HEK293 (cell line): ENCODE data around the gene FTO.

Experiments
- CTCF ChIA-PET: fragments of 350-600 bp; formaldehyde crosslinking; extraction: SDS; loops from one replicate; lab custom pipeline; 2021; ENCODE audit warnings: antibody characterized with exemption; lab: Yijun Ruan, JAX
- POLR2A ChIA-PET: fragments of 300-600 bp; formaldehyde crosslinking; extraction: SDS; loops from one replicate; lab custom pipeline; 2020; ENCODE audit warnings: antibody characterized with exemption, inconsistent platforms; lab: Yijun Ruan, JAX
- H3K27ac ChIP-seq: fragments of 200-500 bp; sonication (Bioruptor generic); 2 replicates; pipeline ENCODE4 v1.5.1; 2014; ENCODE audit warnings: low read depth, low read length, control low read depth, inconsistent platforms; ENCODE audit errors: extremely low read depth
- H3K36me3 ChIP-seq, 2 experiments: fragments of 200-500 bp in 1 of 2; sonication (Bioruptor generic) in 1 of 2; 1 replicate in 1 of 2; 2 replicates in 1 of 2; pipeline ENCODE4 v1.5.1; 2014 to 2017; ENCODE audit warnings: inconsistent platforms in 2 of 2, low read length in 2 of 2; ENCODE audit not compliant: control insufficient read depth in 2 of 2, insufficient read depth in 1 of 2
- H3K4me1 ChIP-seq: fragments of 200-500 bp; sonication (Bioruptor generic); 2 replicates; pipeline ENCODE4 v1.5.1; 2014; ENCODE audit warnings: mild to moderate bottlenecking, low read length, inconsistent platforms; ENCODE audit not compliant: control insufficient read depth, insufficient read depth
- H3K4me3 ChIP-seq: 2 replicates; pipeline ENCODE4 v1.5.1; 2011; ENCODE audit warnings: low read depth, mild to moderate bottlenecking, control low read depth, low read length, moderate library complexity
- H3K9me3 ChIP-seq: fragments of 200-500 bp; sonication (Bioruptor generic); 2 replicates; pipeline ENCODE4 v1.5.1; 2014; ENCODE audit warnings: low read depth, low read length, inconsistent platforms; ENCODE audit not compliant: control insufficient read depth, insufficient read depth
- EGR2 ChIP-seq: fragments of 450-650 bp; formaldehyde crosslinking; IDR thresholded peaks from 2 replicates; pipeline ENCODE4 v1.5.1; 2016; ENCODE audit warnings: low read depth, missing biosample characterization, missing genetic modification characterization
- FEZF1 ChIP-seq: fragments of 450-650 bp; formaldehyde crosslinking; IDR thresholded peaks from 2 replicates; pipeline ENCODE4 v1.5.1; 2016; ENCODE audit warnings: missing biosample characterization, missing genetic modification characterization
- OVOL3 ChIP-seq: fragments of 450-650 bp; formaldehyde crosslinking; IDR thresholded peaks from 2 replicates; pipeline ENCODE4 v1.5.1; 2016; ENCODE audit warnings: missing biosample characterization, missing genetic modification characterization
- WT1 ChIP-seq: fragments of 450-650 bp; formaldehyde crosslinking; IDR thresholded peaks from 2 replicates; pipeline ENCODE4 v1.5.1; 2016; ENCODE audit warnings: missing biosample characterization, missing genetic modification characterization
- ZBTB1 ChIP-seq: fragments of 450-650 bp; formaldehyde crosslinking; IDR thresholded peaks from 2 replicates; pipeline ENCODE4 v1.5.1; 2016; ENCODE audit warnings: missing biosample characterization, missing genetic modification characterization
- ZFP37 ChIP-seq: fragments of 450-650 bp; formaldehyde crosslinking; IDR thresholded peaks from 2 replicates; pipeline ENCODE4 v1.5.1; 2016; ENCODE audit warnings: missing biosample characterization, missing genetic modification characterization
- ZFP41 ChIP-seq: fragments of 450-650 bp; formaldehyde crosslinking; IDR thresholded peaks from 2 replicates; pipeline ENCODE4 v1.5.1; 2016; ENCODE audit warnings: missing biosample characterization, missing genetic modification characterization, borderline replicate concordance
- ZNF155 ChIP-seq: fragments of 450-650 bp; formaldehyde crosslinking; IDR thresholded peaks from 2 replicates; pipeline ENCODE4 v1.5.1; 2016; ENCODE audit warnings: missing biosample characterization, missing genetic modification characterization
- ZNF157 ChIP-seq: fragments of 450-650 bp; formaldehyde crosslinking; IDR thresholded peaks from 2 replicates; pipeline ENCODE4 v1.5.1; 2016; ENCODE audit warnings: missing biosample characterization, missing genetic modification characterization
- ZNF24 ChIP-seq: fragments of 450-650 bp; formaldehyde crosslinking; IDR thresholded peaks from 2 replicates; pipeline ENCODE4 v1.5.1; 2016; ENCODE audit warnings: missing biosample characterization, missing genetic modification characterization
- ZNF274 ChIP-seq, 2 experiments: fragments of 200-500 bp in 1 of 2; fragments of 450-650 bp in 1 of 2; sonication (Bioruptor generic) in 1 of 2; formaldehyde crosslinking in 1 of 2; IDR thresholded peaks; 2 replicates each; pipeline versions ENCODE4 v1.5.1 to v1.6.1; 2014 to 2016; ENCODE audit warnings: borderline replicate concordance in 1 of 2, inconsistent platforms in 1 of 2, low read length in 1 of 2, missing biosample characterization in 1 of 2, missing genetic modification characterization in 1 of 2
- ZNF335 ChIP-seq: fragments of 450-650 bp; formaldehyde crosslinking; conservative IDR thresholded peaks from 2 replicates; pipeline ENCODE4 v1.5.1; 2016; ENCODE audit warnings: missing biosample characterization, missing genetic modification characterization
- ZNF366 ChIP-seq: fragments of 450-650 bp; formaldehyde crosslinking; conservative IDR thresholded peaks from 2 replicates; pipeline ENCODE4 v1.5.1; 2016; ENCODE audit warnings: missing biosample characterization, missing genetic modification characterization
- ZNF571 ChIP-seq: fragments of 450-650 bp; formaldehyde crosslinking; IDR thresholded peaks from 2 replicates; pipeline ENCODE4 v1.5.0; 2017; ENCODE audit warnings: missing biosample characterization, missing genetic modification characterization
- ZNF623 ChIP-seq: fragments of 450-650 bp; formaldehyde crosslinking; IDR thresholded peaks from 2 replicates; pipeline ENCODE4 v1.5.1; 2016; ENCODE audit warnings: missing biosample characterization, missing genetic modification characterization
- ZNF670 ChIP-seq: fragments of 450-650 bp; formaldehyde crosslinking; IDR thresholded peaks from 2 replicates; pipeline ENCODE4 v1.5.1; 2016; ENCODE audit warnings: missing biosample characterization, missing genetic modification characterization, low read depth
- ZNF791 ChIP-seq: fragments of 450-650 bp; formaldehyde crosslinking; IDR thresholded peaks from 2 replicates; pipeline ENCODE4 v1.5.1; 2016; ENCODE audit warnings: missing biosample characterization, missing genetic modification characterization
- ZSCAN23 ChIP-seq: fragments of 450-650 bp; formaldehyde crosslinking; IDR thresholded peaks from 2 replicates; pipeline ENCODE4 v1.5.1; 2016; ENCODE audit warnings: missing biosample characterization, missing genetic modification characterization
- TF ChIP-seq, protein P1 (sequence below): sonication (generic); formaldehyde crosslinking; IDR thresholded peaks from 2 replicates; pipeline ENCODE4 v1.8.1; 2022; ENCODE audit warnings: mild to moderate bottlenecking, moderate library complexity, missing genetic modification reagents
- TF ChIP-seq, protein P2 (sequence below): fragments of 450-650 bp; formaldehyde crosslinking; IDR thresholded peaks from 2 replicates; pipeline ENCODE4 v1.5.1; 2016; ENCODE audit warnings: missing biosample characterization, missing genetic modification characterization
- TF ChIP-seq, protein P3 (sequence below): fragments of 450-650 bp; formaldehyde crosslinking; IDR thresholded peaks from 2 replicates; pipeline ENCODE4 v1.5.1; 2017; ENCODE audit warnings: missing biosample characterization, missing genetic modification characterization
- TF ChIP-seq, protein P4 (sequence below): fragments of 450-650 bp; formaldehyde crosslinking; IDR thresholded peaks from 2 replicates; pipeline ENCODE4; 2016; ENCODE audit warnings: missing biosample characterization, missing genetic modification characterization
- TF ChIP-seq, protein P5 (sequence below): fragments of 450-650 bp; formaldehyde crosslinking; IDR thresholded peaks from 2 replicates; pipeline ENCODE4 v1.5.1; 2016; ENCODE audit warnings: missing biosample characterization, missing genetic modification characterization

FTO gene

DNA sequence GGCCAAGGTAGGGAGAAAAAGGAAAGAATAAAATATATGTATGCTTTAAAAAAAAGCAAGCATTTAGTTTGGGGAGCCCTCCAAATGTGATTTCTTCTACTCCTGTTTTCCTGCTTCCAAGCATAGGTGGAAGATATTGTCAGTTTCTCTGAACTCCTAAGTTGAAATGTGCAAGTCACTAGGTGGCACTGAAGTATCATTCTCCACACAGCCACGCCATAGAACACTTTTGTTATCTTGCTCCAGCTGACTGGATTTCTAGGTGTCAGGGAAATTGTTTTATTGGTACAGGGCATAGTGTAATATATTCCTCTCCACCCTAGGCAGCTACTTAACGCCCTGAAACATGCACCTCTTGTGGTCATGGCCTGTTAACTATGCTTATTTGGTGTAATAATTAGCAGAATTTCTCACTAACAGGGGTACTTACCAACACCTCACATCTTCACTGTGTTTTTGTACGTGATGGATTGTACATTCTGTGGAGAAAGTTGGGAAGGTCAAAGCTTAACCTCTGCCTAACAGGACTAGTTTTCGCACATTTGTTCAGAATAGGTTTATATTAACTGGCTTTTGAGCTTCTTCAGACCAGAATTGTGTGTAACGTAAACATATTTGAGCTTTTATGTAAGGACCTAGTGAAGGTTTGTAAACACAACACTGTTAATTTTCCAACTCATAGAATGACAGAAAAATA lies 69.3 kb downstream of the FTO start (continued):
- TF ChIP-seq ZNF791 (tag by site-specific recombination) = no peak
- no peak for TF ChIP-seq EGR2 (tag by site-specific recombination)
- TF ChIP-seq ZNF274 (IDR thresholded peaks at IDR 0.05; ENCODE audit: low read length) = no peak
- no peak for TF ChIP-seq ZNF274 (tag by site-specific recombination; IDR thresholded peaks at IDR 0.05; ENCODE audit: borderline replicate concordance)
- TF ChIP-seq FEZF1 = peak; percentile 73
- TF ChIP-seq, protein P1, sequence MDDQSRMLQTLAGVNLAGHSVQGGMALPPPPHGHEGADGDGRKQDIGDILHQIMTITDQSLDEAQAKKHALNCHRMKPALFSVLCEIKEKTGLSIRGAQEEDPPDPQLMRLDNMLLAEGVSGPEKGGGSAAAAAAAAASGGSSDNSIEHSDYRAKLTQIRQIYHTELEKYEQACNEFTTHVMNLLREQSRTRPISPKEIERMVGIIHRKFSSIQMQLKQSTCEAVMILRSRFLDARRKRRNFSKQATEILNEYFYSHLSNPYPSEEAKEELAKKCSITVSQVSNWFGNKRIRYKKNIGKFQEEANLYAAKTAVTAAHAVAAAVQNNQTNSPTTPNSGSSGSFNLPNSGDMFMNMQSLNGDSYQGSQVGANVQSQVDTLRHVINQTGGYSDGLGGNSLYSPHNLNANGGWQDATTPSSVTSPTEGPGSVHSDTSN (CRISPR knock-in tag) = no peak
- TF ChIP-seq ZNF571 (tag by site-specific recombination) = no peak
- no peak for TF ChIP-seq ZNF670 (tag by site-specific recombination)
- TF ChIP-seq ZNF157 (tag by site-specific recombination) = no peak
- no peak for TF ChIP-seq ZFP41 (tag by site-specific recombination)
- TF ChIP-seq WT1 = peak; percentile 50; the same call in 1 of the 2 replicates
- TF ChIP-seq ZNF155 = no peak
- TF ChIP-seq ZNF24 (tag by site-specific recombination) = peak; percentile 64; the same call in 1 of the 2 replicates
- TF ChIP-seq ZSCAN23 (tag by site-specific recombination) = no peak

DNA sequence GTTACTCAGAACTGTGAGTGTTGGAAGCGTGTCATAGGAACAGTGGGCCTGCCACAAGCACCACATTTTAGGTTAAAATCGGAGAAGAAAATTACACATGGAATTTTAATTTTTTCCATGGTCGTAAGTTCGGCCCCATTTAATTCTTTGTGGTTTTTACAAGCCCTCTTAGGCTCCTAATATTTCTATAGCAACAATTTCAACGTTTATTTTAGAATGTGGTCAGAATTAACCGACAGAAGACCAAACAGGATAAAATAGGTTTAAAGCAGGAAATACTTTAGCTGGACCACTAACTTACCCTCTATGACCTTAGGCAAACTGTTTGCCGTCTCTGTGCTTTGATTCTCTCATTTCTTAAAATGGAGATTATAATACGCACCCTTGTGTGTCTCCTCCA lies 69.9 kb downstream of the FTO start:
- Histone ChIP-seq H3K9me3 (no peaks in the 10 kb centered on the region), H3K27ac (no peak overlapping the region), H3K4me3 (no peak overlapping the region), H3K4me1 (peaks cover 18% of the 10 kb centered on the region), H3K36me3 (no peaks in the 10 kb centered on the region)
- TF ChIP-seq ZNF623 (tag by site-specific recombination) (no peak), ZFP37 (tag by site-specific recombination) (no peak), ZNF335 (tag by site-specific recombination) (no peak), ZNF366 (tag by site-specific recombination) (no peak), ZFP41 (tag by site-specific recombination) (no peak), OVOL3 (tag by site-specific recombination) (no peak), ZBTB1 (tag by site-specific recombination) (no peak)
- TF ChIP-seq, protein P2, sequence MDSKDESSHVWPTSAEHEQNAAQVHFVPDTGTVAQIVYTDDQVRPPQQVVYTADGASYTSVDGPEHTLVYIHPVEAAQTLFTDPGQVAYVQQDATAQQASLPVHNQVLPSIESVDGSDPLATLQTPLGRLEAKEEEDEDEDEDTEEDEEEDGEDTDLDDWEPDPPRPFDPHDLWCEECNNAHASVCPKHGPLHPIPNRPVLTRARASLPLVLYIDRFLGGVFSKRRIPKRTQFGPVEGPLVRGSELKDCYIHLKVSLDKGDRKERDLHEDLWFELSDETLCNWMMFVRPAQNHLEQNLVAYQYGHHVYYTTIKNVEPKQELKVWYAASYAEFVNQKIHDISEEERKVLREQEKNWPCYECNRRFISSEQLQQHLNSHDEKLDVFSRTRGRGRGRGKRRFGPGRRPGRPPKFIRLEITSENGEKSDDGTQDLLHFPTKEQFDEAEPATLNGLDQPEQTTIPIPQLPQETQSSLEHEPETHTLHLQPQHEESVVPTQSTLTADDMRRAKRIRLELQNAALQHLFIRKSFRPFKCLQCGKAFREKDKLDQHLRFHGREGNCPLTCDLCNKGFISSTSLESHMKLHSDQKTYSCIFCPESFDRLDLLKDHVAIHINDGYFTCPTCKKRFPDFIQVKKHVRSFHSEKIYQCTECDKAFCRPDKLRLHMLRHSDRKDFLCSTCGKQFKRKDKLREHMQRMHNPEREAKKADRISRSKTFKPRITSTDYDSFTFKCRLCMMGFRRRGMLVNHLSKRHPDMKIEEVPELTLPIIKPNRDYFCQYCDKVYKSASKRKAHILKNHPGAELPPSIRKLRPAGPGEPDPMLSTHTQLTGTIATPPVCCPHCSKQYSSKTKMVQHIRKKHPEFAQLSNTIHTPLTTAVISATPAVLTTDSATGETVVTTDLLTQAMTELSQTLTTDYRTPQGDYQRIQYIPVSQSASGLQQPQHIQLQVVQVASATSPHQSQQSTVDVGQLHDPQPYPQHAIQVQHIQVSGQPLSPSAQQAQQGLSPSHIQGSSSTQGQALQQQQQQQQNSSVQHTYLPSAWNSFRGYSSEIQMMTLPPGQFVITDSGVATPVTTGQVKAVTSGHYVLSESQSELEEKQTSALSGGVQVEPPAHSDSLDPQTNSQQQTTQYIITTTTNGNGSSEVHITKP = no peak
- TF ChIP-seq, protein P3, sequence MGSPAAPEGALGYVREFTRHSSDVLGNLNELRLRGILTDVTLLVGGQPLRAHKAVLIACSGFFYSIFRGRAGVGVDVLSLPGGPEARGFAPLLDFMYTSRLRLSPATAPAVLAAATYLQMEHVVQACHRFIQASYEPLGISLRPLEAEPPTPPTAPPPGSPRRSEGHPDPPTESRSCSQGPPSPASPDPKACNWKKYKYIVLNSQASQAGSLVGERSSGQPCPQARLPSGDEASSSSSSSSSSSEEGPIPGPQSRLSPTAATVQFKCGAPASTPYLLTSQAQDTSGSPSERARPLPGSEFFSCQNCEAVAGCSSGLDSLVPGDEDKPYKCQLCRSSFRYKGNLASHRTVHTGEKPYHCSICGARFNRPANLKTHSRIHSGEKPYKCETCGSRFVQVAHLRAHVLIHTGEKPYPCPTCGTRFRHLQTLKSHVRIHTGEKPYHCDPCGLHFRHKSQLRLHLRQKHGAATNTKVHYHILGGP (tag by site-specific recombination) = no peak
- TF ChIP-seq, protein P4, sequence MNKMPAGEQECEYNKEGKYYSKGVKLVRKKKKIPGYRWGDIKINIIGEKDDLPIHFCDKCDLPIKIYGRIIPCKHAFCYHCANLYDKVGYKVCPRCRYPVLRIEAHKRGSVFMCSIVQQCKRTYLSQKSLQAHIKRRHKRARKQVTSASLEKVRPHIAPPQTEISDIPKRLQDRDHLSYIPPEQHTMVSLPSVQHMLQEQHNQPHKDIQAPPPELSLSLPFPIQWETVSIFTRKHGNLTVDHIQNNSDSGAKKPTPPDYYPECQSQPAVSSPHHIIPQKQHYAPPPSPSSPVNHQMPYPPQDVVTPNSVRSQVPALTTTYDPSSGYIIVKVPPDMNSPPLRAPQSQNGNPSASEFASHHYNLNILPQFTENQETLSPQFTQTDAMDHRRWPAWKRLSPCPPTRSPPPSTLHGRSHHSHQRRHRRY (tag by site-specific recombination) = no peak
- TF ChIP-seq, protein P5, sequence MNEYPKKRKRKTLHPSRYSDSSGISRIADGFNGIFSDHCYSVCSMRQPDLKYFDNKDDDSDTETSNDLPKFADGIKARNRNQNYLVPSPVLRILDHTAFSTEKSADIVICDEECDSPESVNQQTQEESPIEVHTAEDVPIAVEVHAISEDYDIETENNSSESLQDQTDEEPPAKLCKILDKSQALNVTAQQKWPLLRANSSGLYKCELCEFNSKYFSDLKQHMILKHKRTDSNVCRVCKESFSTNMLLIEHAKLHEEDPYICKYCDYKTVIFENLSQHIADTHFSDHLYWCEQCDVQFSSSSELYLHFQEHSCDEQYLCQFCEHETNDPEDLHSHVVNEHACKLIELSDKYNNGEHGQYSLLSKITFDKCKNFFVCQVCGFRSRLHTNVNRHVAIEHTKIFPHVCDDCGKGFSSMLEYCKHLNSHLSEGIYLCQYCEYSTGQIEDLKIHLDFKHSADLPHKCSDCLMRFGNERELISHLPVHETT (tag by site-specific recombination) = no peak
- POLR2A ChIA-PET = interaction anchor here (0.6 to 1.4 kb wide), 2 partner anchors 313 to 512 kb away, joined by 3 to 4 read pairs; partner anchors contain the start of gene IRX3
- CTCF ChIA-PET = interaction anchor here (0.5 to 5.5 kb wide), 17 partner anchors 12 to 1682 kb away, joined by 3 to 42 read pairs (median 4); no protein-coding TSS in a partner anchor
